Lower leg skin (tissue), 3 donors: Measurements from ENCODE around the gene CTBP2.

Source experiments
- POLR2A ChIP-seq, 2 donors: fragments of 450-650 bp; IDR thresholded peaks; one replicate each; pipeline ENCODE4 v1.6.1; 2016 to 2017; ENCODE audit warnings: antibody characterized with exemption in 2 of 2, mild to moderate bottlenecking in 1 of 2, moderate library complexity in 1 of 2
- TF ChIP-seq, protein P1 (sequence below), 3 donors: fragments of 450-650 bp; IDR thresholded peaks; one replicate each; pipeline ENCODE4 v1.5.1; 2016; ENCODE audit warnings: antibody characterized with exemption in 3 of 3, mild to moderate bottlenecking in 3 of 3, moderate library complexity in 2 of 3

DNA sequence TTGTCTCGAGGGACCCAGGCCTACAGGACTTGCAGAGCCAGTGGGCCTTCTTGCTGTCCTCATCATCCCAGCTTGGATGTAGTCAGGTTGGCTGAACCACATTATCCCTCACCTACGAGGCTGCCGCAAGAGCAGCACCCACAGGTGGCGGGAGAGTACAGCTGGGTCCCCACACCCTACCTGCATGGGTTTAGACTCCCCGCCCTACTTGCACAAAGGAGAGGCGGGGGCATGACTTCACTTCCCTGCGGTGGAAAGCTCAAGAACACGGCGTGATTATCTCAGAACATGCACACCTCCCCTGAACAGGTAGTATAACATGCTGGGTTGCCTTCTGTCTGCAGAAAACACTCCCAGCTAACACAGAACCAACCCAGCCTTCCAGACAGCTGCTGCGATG is 57.5 kb downstream of the CTBP2 start:
- TF ChIP-seq, protein P1, sequence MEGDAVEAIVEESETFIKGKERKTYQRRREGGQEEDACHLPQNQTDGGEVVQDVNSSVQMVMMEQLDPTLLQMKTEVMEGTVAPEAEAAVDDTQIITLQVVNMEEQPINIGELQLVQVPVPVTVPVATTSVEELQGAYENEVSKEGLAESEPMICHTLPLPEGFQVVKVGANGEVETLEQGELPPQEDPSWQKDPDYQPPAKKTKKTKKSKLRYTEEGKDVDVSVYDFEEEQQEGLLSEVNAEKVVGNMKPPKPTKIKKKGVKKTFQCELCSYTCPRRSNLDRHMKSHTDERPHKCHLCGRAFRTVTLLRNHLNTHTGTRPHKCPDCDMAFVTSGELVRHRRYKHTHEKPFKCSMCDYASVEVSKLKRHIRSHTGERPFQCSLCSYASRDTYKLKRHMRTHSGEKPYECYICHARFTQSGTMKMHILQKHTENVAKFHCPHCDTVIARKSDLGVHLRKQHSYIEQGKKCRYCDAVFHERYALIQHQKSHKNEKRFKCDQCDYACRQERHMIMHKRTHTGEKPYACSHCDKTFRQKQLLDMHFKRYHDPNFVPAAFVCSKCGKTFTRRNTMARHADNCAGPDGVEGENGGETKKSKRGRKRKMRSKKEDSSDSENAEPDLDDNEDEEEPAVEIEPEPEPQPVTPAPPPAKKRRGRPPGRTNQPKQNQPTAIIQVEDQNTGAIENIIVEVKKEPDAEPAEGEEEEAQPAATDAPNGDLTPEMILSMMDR (IDR thresholded peaks at IDR 0.05) = no peak
- TF ChIP-seq POLR2A (IDR thresholded peaks at IDR 0.05) = no peak
